Measurements from ENCODE around the gene RASA3.

DNA sequence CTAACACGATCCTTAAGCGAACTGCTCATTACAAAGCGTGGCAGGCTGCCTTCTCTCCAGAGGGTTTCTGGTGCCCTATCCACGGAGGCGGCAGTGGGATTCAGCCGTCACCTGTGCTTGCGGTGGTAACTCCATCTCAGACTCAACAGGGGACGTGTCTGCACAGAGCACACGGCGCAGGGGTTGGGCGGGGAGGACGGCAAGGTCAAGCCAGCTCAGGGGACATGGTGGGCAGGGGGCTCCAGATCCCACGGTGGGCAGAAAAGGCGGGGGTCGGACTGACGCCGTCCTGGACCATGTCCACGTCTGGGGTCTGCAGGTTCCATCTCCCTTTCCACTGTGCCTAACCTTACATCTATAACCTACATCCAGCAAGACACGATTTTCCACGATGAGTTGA is 70.7 kb downstream of the RASA3 start:
- TF ChIP-seq, protein P1, sequence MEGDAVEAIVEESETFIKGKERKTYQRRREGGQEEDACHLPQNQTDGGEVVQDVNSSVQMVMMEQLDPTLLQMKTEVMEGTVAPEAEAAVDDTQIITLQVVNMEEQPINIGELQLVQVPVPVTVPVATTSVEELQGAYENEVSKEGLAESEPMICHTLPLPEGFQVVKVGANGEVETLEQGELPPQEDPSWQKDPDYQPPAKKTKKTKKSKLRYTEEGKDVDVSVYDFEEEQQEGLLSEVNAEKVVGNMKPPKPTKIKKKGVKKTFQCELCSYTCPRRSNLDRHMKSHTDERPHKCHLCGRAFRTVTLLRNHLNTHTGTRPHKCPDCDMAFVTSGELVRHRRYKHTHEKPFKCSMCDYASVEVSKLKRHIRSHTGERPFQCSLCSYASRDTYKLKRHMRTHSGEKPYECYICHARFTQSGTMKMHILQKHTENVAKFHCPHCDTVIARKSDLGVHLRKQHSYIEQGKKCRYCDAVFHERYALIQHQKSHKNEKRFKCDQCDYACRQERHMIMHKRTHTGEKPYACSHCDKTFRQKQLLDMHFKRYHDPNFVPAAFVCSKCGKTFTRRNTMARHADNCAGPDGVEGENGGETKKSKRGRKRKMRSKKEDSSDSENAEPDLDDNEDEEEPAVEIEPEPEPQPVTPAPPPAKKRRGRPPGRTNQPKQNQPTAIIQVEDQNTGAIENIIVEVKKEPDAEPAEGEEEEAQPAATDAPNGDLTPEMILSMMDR (IDR thresholded peaks at IDR 0.05; ENCODE audit: insufficient read depth, low read length), result no peak
- TF ChIP-seq POLR2AphosphoS5 (IDR thresholded peaks at IDR 0.05; ENCODE audit: low read depth), result no peak
- TF ChIP-seq GABPA (IDR thresholded peaks at IDR 0.05; ENCODE audit: low read depth), result no peak
- TF ChIP-seq, protein P2, sequence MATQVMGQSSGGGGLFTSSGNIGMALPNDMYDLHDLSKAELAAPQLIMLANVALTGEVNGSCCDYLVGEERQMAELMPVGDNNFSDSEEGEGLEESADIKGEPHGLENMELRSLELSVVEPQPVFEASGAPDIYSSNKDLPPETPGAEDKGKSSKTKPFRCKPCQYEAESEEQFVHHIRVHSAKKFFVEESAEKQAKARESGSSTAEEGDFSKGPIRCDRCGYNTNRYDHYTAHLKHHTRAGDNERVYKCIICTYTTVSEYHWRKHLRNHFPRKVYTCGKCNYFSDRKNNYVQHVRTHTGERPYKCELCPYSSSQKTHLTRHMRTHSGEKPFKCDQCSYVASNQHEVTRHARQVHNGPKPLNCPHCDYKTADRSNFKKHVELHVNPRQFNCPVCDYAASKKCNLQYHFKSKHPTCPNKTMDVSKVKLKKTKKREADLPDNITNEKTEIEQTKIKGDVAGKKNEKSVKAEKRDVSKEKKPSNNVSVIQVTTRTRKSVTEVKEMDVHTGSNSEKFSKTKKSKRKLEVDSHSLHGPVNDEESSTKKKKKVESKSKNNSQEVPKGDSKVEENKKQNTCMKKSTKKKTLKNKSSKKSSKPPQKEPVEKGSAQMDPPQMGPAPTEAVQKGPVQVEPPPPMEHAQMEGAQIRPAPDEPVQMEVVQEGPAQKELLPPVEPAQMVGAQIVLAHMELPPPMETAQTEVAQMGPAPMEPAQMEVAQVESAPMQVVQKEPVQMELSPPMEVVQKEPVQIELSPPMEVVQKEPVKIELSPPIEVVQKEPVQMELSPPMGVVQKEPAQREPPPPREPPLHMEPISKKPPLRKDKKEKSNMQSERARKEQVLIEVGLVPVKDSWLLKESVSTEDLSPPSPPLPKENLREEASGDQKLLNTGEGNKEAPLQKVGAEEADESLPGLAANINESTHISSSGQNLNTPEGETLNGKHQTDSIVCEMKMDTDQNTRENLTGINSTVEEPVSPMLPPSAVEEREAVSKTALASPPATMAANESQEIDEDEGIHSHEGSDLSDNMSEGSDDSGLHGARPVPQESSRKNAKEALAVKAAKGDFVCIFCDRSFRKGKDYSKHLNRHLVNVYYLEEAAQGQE (IDR thresholded peaks at IDR 0.05; ENCODE audit: insufficient replicate concordance, low read depth), result no peak
- no peak for TF ChIP-seq SPI1 (IDR thresholded peaks at IDR 0.05; ENCODE audit: borderline replicate concordance, low read depth)
